Hepatocyte (in vitro differentiated cells): ENCODE results near the gene CTDSP2. TPM values are rescaled to one million over a fixed set of nuclear protein-coding genes. Genes with fewer than 3 reads are reported as not detected.
"Not testable (repeated sequence)": the region's sequence is repeated elsewhere in the genome, so short reads cannot be mapped to it uniquely, and the experiment has no call there.

Experiments
- DNase-seq: peaks from one replicate; pipeline ENCODE4 v3.0.0-alpha.2; 2016; ENCODE audit warnings: low spot score
- H2AFZ ChIP-seq: fragments of 200-600 bp; sonication (generic); 2 replicates; pipeline ENCODE4 v1.6.0; 2016; ENCODE audit warnings: antibody characterized with exemption, mild to moderate bottlenecking
- H3K27ac ChIP-seq: fragments of 200-600 bp; sonication (generic); 2 replicates; pipeline ENCODE4 v1.5.1; 2016; ENCODE audit warnings: mild to moderate bottlenecking
- H3K27me3 ChIP-seq: fragments of 200-600 bp; sonication (generic); 2 replicates; pipeline ENCODE4 v1.6.1; 2016
- H3K36me3 ChIP-seq: fragments of 200-600 bp; sonication (generic); replicated peaks from 2 replicates; pipeline ENCODE4 v1.5.1; 2016; ENCODE audit warnings: low read depth; ENCODE audit not compliant: insufficient read depth
- H3K4me1 ChIP-seq: fragments of 200-600 bp; sonication (generic); 2 replicates; pipeline ENCODE4 v1.5.1; 2016; ENCODE audit warnings: mild to moderate bottlenecking, moderate library complexity; ENCODE audit not compliant: insufficient read depth
- H3K4me2 ChIP-seq: fragments of 200-600 bp; sonication (generic); 2 replicates; pipeline ENCODE4 v1.6.0; 2016
- H3K4me3 ChIP-seq: fragments of 200-600 bp; sonication (generic); 2 replicates; pipeline ENCODE4 v1.5.1; 2016; ENCODE audit warnings: mild to moderate bottlenecking
- H3K79me2 ChIP-seq: fragments of 200-600 bp; sonication (generic); 2 replicates; pipeline ENCODE4 v1.6.0; 2017; ENCODE audit warnings: mild to moderate bottlenecking
- H3K9me2 ChIP-seq: fragments of 200-600 bp; sonication (generic); replicated peaks from 2 replicates; pipeline ENCODE4 v1.6.0; 2017; ENCODE audit warnings: mild to moderate bottlenecking; ENCODE audit not compliant: insufficient read depth
- H3K9me3 ChIP-seq: fragments of 200-600 bp; sonication (generic); 2 replicates; pipeline ENCODE4 v1.5.1; 2016; ENCODE audit warnings: low read depth, mild to moderate bottlenecking
- H4K20me1 ChIP-seq: fragments of 200-600 bp; sonication (generic); 2 replicates; pipeline ENCODE4 v1.6.0; 2016; ENCODE audit warnings: mild to moderate bottlenecking; ENCODE audit not compliant: insufficient read depth, poor library complexity, severe bottlenecking
- CTCF ChIP-seq: fragments of 200-600 bp; sonication (generic); IDR thresholded peaks from 2 replicates; pipeline ENCODE4 v1.5.1; 2016; ENCODE audit warnings: antibody characterized with exemption, mild to moderate bottlenecking; ENCODE audit not compliant: poor library complexity
- EZH2 ChIP-seq: fragments of 200-600 bp; sonication (generic); IDR thresholded peaks from 2 replicates; pipeline ENCODE4 v1.6.1; 2016; ENCODE audit warnings: antibody characterized with exemption, mild to moderate bottlenecking, borderline replicate concordance
- EZH2phosphoT487 ChIP-seq: fragments of 200-600 bp; sonication (generic); IDR thresholded peaks from one replicate; pipeline ENCODE4 v1.6.1; 2018; ENCODE audit warnings: antibody characterized with exemption, mild to moderate bottlenecking, low read depth, moderate library complexity; ENCODE audit not compliant: unreplicated experiment, severe bottlenecking
- WGBS: methylation state at CpG from one replicate; pipeline ENCODE4 v1.1.6; 2016; ENCODE audit warnings: low lambda C conversion rate; ENCODE audit errors: missing lambda C conversion rate; 5-methylcytosine and 5-hydroxymethylcytosine counted together
- polyA plus RNA-seq: library from polyadenylated mRNA; unstranded; fragments of >200 nt; fragmentation: Nextera tagmentation; extraction: Ambion mirVana; gene quantifications from 2 replicates; pipeline ENCODE4 v1.2.1, GENCODE V29; 2016
- total RNA-seq: library from RNA; depleted of rRNA; stranded (reverse); fragments of >200 nt; gene quantifications from 2 replicates; pipeline ENCODE4 v1.2.3, GENCODE V29; 2014

Gene CTDSP2
- total and polyA plus RNA-seq, 2 experiments from 2014 or later, result 75.9 to 96.8 TPM

- H3K4me1 ChIP-seq, result peaks cover 4% of the 10 kb centered on the region
- no peak overlapping the region for H3K27ac ChIP-seq
- no peaks in the 10 kb centered on the region for H3K36me3 ChIP-seq
- H3K4me2 ChIP-seq, result no peak overlapping the region
- DNase-seq, result no peak
- H3K9me3 ChIP-seq, result no peaks in the 10 kb centered on the region
- no peaks in the 10 kb centered on the region for H3K79me2 ChIP-seq
- H3K4me3 ChIP-seq, result no peak overlapping the region
- H3K27me3 ChIP-seq, result no peaks in the 10 kb centered on the region
- WGBS, result 85% methylated on average over 5 of the region's 5 CpGs
- no peaks in the 10 kb centered on the region for H4K20me1 ChIP-seq
- no peak overlapping the region for H2AFZ ChIP-seq
- no peak for TF ChIP-seq EZH2phosphoT487
- TF ChIP-seq CTCF, result no peak
- TF ChIP-seq EZH2, result no peak
- H3K9me2 ChIP-seq, result no peaks in the 10 kb centered on the region
These were observed 12.6 kb upstream of the CTDSP2 start for GRCh38 chr12:57859121-57859520.

GRCh38 chr12:57858123-57858522 lies 11.6 kb upstream of the CTDSP2 start:
- H3K4me2 ChIP-seq, H3K27ac ChIP-seq, H3K9me3 ChIP-seq, H4K20me1 ChIP-seq, H3K9me2 ChIP-seq, DNase-seq, H3K36me3 ChIP-seq, H3K4me3 ChIP-seq, H2AFZ ChIP-seq, H3K27me3 ChIP-seq, H3K4me1 ChIP-seq, H3K79me2 ChIP-seq: not testable (repeated sequence)
- whole genome bisulfite sequencing, result 92% methylated on average over 7 of the region's 7 CpGs

- H3K9me2 ChIP-seq, result no peaks in the 10 kb centered on the region
- H3K27ac ChIP-seq, result no peak overlapping the region
- no peaks in the 10 kb centered on the region for H3K36me3 ChIP-seq
- WGBS, result 84% methylated on average over 6 of the region's 6 CpGs
- DNase-seq, result no peak
- H3K4me2 ChIP-seq, result no peak overlapping the region
- H4K20me1 ChIP-seq, result no peaks in the 10 kb centered on the region
- TF ChIP-seq EZH2phosphoT487, result no peak
- no peak for TF ChIP-seq EZH2
- TF ChIP-seq CTCF, result no peak
- H3K4me3 ChIP-seq, result no peak overlapping the region
- H3K4me1 ChIP-seq, result peaks cover 19% of the 10 kb centered on the region
- H3K79me2 ChIP-seq, result no peaks in the 10 kb centered on the region
- H3K27me3 ChIP-seq, result no peaks in the 10 kb centered on the region
- H2AFZ ChIP-seq, result no peak overlapping the region
- H3K9me3 ChIP-seq, result no peaks in the 10 kb centered on the region
These were observed 8.4 kb upstream of the CTDSP2 start for GRCh38 chr12:57854965-57855364.

- no peak overlapping the region for H3K4me2 ChIP-seq
- H3K9me3 ChIP-seq, result no peaks in the 10 kb centered on the region
- no peaks in the 10 kb centered on the region for H3K9me2 ChIP-seq
- H3K4me3 ChIP-seq, result no peak overlapping the region
- no peaks in the 10 kb centered on the region for H3K27me3 ChIP-seq
- no peaks in the 10 kb centered on the region for H3K36me3 ChIP-seq
- no peak for TF ChIP-seq EZH2phosphoT487
- no peak for TF ChIP-seq EZH2
- no peak for TF ChIP-seq CTCF
- peaks cover 19% of the 10 kb centered on the region for H3K4me1 ChIP-seq
- H4K20me1 ChIP-seq, result no peaks in the 10 kb centered on the region
- no CpG with 5 or more reads among the region's 2 CpGs for WGBS
- no peak overlapping the region for H2AFZ ChIP-seq
- no peak for DNase-seq
- no peaks in the 10 kb centered on the region for H3K79me2 ChIP-seq
- H3K27ac ChIP-seq, result no peak overlapping the region
These were observed 7.5 kb upstream of the CTDSP2 start for GRCh38 chr12:57853864-57854556.
